B cell (primary cell): ENCODE results near the gene TNRC6C.

Source experiments
- EZH2 ChIP-seq: IDR thresholded peaks from 2 replicates; pipeline ENCODE4 v1.6.1; 2012; ENCODE audit warnings: borderline replicate concordance, low read depth, mild to moderate bottlenecking, moderate library complexity, low read length; ENCODE audit not compliant: insufficient read depth, poor library complexity, severe bottlenecking
- TF ChIP-seq, protein P1 (sequence below): fragments of 200-600 bp; IDR thresholded peaks from one replicate; pipeline ENCODE4 v1.8.0; 2022; ENCODE audit warnings: antibody characterized with exemption, mild to moderate bottlenecking

DNA sequence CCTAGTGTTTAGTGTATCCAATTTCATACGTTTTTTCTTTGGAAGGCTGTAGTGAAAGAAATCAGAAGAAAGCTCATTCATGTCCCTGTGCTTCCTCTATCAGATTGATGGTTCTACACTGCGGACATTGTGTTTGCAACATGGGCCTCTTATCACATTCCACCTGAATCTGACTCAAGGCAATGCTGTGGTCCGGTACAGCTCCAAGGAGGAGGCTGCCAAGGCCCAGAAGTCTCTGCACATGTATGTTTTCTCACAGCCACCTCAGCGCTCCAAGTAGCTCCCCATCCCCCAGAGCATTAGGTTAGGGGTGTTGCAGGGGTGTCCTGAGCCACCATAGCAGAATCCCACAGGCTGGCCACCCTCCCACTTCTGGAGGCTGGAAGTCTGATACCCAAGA lies 144.8 kb downstream of the TNRC6C start:
- TF ChIP-seq, protein P1, sequence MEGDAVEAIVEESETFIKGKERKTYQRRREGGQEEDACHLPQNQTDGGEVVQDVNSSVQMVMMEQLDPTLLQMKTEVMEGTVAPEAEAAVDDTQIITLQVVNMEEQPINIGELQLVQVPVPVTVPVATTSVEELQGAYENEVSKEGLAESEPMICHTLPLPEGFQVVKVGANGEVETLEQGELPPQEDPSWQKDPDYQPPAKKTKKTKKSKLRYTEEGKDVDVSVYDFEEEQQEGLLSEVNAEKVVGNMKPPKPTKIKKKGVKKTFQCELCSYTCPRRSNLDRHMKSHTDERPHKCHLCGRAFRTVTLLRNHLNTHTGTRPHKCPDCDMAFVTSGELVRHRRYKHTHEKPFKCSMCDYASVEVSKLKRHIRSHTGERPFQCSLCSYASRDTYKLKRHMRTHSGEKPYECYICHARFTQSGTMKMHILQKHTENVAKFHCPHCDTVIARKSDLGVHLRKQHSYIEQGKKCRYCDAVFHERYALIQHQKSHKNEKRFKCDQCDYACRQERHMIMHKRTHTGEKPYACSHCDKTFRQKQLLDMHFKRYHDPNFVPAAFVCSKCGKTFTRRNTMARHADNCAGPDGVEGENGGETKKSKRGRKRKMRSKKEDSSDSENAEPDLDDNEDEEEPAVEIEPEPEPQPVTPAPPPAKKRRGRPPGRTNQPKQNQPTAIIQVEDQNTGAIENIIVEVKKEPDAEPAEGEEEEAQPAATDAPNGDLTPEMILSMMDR = no peak
- TF ChIP-seq EZH2 = no peak
